Stimulated activated CD8-positive, alpha-beta memory T cell treated with anti-CD3 and anti-CD28 coated beads, Interleukin-7, amount 100 ng/mL, for 4 hours (primary cell): ENCODE data around the gene NMT2.
"Not testable (repeated sequence)": the region's sequence is repeated elsewhere in the genome, so short reads cannot be mapped to it uniquely, and the experiment has no call there.

Source experiments
- DNase-seq, 2 donors: peaks; one replicate each; pipeline ENCODE4 v3.0.0-alpha.2; 2020; ENCODE audit warnings: low read depth in 2 of 2

The NMT2 gene

DNA sequence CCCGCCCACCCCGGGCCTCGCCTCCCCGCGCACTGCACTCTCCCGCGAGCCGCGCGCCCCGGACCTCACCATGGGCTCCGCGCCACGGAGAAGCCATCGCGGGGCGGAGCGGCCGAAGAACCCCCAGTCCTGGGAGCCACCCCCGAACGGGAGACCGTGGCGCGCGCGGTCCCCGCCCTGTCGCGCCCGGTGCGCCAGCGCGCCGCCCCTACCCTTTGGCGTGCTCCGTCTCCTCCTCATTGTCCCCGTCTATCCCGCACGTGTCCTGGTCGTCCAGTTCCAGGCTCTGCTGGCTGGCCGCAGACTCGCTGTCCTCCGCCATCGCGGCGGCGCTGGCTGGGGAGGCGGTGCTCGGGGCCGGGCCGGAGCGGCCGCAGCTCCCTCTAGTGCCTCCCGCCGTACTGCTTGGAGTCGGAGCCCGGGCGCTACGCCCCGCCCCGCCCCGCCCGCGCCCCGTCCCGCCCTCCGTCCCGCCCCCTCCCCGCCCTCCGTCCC lies at the start of gene NMT2:
TSS of gene NMT2 (minus strand) at position 403 of the 495 bp plus-strand sequence. CDS start at position 322, 81 bp downstream.
- DNase-seq = no peak

GRCh38 chr10:15216700-15217099 lies 48.2 kb upstream of the NMT2 start:
- DNase-seq = no peak

- DNase-seq = no peak
Measured at GRCh38 chr10:15214237-15214636, 45.7 kb upstream of the NMT2 start.

DNA sequence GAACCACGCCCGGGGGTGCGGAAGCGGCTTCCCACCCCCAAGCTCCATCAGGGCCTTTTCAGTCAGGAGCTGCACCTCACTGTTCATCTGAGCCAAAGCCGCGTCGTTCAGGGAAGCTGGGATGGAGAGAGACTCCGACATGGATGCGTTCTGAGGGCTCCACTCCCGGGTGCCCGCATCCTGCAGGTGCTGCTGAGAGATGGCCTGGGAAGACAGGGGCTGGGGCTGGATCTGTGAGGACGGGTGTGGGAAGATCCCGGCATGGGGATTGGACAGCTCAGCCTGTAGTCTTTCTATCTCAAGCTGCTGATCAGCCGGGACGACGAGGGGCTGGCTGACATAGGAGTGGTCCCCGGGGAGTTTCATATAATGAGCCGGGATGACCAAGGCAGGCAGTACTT lies 45.0 kb upstream of the NMT2 start:
- DNase-seq = no peak

DNA sequence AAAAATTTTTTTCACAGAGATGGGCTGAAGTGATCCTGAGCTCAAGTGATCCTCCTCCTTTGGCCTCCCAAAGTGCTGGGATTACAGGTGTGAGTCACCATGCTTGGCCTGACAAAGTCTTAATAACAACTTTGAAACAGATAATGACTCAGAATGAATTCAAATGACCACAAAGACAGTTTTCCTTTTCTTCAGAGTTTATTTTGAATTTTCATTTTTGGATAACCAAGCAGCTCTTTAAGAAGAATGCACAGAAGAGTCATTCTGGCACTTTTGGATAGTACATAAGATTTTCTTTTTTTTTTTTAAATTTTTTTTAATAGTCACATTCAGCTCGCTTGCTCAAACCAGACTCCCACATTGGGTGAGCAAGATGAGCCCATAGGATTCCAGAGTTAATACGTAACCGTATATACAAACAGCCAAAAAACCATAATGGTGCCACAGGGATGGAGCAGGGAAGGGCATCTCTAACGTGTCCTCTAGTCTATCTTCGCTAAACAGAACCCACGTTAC lies 43.0 kb upstream of the NMT2 start:
- no peak for DNase-seq

DNA sequence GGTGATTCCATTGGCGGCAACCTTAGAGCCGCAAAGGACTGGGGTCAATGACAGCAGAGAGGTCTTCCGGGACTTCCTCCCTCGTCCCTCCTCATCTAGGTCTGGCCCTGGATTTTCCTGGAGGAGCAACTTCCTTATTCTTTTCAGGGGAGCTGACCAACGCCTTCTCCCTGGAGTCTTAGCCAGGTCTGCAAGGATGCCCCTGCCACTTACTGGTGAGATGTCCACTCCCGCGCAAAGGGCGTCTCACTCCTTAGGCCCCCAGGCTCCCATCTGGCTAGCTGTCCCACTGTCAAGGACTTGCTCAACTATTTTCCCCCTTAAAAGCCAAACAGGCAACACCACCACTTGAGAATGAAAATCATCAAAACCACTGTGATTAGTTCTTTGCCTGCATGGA lies 42.0 kb upstream of the NMT2 start:
- no peak for DNase-seq

DNA sequence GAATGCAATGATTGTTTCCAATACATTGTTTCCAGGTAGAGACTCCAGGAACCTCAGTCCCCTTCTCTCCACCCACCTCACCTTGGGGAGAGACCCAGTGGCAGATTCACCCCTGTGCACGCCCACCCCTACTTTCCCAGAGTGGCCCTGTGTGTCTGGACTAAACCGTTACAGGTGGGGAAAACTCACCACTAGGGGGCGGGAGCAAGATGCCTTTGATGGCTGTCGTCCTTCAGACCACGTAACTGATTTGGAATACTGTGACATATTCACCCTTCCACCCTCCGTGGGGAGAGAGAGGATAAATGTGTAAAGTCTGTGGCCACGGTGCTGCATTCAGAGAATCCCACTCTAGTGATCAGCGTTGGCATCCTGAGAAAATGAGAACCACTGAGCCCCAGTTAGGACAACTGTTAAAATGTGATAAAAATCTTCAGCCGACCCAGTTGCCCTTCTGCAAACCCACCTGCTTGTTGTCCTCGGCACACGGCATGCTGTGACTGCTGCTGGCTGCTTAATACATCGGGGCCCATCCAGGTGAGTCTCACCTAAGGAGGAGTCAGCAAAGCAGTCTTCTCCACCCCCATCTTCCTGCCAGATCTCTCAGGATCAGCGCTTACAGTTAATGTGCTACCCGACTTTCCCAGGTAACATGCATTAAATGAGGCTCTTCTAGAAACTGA lies 41.5 kb upstream of the NMT2 start:
- DNase-seq = peak; percentile 61 to 71

- no peak for DNase-seq
Measured at GRCh38 chr10:15208221-15208620, 39.7 kb upstream of the NMT2 start.

- DNase-seq = not testable (repeated sequence)
Measured at GRCh38 chr10:15207410-15207809, 38.9 kb upstream of the NMT2 start.

GRCh38 chr10:15202639-15203038 lies 34.1 kb upstream of the NMT2 start:
- no peak for DNase-seq

GRCh38 chr10:15202301-15202621 lies 33.8 kb upstream of the NMT2 start:
- DNase-seq = not testable (repeated sequence)

DNA sequence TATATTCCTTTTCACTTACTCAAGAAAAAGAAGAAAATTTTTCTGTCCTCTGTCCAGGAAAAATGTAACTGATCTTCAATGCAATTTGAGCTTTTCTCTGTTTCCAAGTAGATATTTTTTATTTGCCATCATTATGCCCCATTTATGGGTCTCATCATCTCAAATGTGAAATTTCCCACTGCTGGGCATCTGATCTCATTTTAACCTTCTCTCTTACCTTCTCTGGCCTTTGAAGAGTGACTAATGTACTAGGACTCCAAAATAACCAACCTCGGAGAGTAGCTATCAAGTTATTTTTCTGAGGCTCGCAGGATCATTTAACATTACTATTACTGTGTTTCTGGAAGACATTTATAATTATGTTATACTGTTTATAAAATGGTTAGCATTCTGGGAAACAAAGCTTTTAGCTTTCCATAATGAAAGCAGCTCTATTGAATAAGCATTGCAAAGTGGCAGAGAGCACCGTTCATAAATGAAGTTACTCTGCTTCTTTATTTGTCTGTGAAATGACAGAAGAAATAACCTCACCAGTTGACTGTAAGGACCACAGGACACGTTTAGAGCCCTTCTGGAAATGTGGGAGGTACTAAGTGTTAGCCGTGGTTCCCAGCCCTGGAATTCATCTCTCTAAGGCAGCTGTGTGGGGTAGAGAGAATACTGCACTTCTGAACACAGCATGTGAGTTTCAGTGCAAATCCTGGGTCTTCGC lies 33.3 kb upstream of the NMT2 start:
- DNase-seq = no peak

- DNase-seq = no peak
Measured at GRCh38 chr10:15200626-15201025, 32.1 kb upstream of the NMT2 start.

DNA sequence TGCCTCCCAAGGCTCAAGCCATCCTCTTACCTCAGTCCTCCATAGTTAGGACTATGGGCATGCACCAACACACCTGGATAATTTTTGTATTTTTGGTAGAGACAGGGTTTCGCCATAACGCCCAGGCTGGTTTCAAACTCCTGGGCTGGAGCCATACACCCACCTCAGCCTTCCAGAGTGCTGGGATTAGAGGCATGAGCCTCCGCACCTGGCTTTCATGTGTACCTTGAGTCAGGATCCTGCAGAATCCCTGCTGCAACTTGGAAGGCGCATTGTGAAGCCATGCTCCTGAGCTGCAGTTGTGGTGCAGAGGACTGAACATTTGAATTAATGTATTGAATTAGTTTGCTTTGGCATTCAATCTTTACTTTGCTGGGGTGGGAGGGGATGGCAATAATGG lies 29.4 kb upstream of the NMT2 start:
- no peak for DNase-seq

DNA sequence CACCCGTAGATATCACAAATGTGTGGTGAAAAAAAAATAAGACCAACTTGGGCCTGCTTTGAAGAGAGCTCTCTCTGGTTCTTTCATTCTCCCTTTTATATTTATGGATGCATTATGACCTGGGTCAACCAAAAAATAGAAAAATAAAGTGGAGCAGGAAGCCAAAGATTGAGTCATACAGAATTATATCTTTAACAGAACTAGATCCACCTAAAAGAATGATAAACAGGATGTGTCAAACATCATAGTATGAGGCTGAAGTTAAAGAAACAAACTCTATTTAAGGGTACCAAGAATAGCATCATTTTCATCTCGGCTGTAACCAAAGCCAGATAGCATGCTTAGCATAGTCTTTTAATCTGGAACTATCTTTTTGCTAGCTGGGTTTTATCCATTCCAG lies 28.8 kb upstream of the NMT2 start:
- no peak for DNase-seq

GRCh38 chr10:15196021-15196834 lies 27.7 kb upstream of the NMT2 start:
- no peak for DNase-seq

DNA sequence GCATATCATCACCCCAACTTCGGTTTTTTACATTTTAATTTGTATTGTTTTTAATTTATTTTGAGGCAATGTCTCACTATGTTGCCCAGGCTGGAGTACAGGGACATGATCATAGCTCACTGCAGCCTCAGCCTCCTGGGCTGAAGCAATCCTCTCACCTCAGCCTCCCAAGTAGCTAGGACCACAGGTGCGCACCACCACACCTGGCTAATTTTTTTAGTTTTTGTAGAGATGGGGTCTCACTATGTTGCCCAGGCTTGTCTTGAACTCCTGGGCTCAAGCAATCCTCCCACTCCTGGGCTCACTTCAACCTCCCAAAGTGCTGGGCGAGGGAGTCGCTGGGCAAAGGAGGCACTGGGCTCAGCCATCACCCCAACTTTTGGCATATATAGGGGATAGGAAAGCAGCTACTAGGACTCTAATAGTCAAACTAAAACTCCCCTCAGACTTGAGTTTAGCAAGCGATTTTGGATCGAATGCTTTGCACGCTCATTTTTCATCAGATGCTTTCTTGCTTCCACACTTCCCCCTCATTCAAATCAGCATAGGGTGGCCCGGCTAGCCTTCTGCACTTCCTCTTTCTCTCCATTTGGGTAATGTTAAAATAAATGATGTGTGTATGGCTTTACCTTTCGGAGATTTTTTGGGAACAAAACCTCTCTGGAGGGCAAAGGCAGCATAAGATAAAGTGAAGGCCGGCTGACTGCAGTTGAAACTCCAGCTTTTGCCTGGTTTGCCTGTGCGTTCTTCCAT lies 20.8 kb upstream of the NMT2 start:
- no peak for DNase-seq

DNA sequence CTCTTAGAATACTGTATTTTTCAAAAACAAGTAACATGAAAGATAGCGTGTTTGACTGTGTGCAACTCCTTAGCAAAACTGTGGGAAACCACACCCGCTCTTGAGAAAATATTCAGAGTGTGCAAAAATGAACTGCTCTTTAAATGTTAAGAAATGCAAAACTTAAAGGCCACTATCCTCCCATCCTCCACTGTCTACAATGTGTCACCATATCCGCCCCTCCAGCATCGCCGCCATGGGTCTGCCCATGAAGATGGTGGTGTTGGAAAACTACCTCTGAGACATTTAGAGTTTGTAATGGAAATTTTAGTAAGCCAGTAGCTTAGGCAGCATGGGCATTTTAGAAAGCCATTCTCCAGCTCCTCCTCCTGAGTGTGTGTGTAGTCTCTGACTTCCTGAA lies 20.1 kb upstream of the NMT2 start:
- no peak for DNase-seq

DNA sequence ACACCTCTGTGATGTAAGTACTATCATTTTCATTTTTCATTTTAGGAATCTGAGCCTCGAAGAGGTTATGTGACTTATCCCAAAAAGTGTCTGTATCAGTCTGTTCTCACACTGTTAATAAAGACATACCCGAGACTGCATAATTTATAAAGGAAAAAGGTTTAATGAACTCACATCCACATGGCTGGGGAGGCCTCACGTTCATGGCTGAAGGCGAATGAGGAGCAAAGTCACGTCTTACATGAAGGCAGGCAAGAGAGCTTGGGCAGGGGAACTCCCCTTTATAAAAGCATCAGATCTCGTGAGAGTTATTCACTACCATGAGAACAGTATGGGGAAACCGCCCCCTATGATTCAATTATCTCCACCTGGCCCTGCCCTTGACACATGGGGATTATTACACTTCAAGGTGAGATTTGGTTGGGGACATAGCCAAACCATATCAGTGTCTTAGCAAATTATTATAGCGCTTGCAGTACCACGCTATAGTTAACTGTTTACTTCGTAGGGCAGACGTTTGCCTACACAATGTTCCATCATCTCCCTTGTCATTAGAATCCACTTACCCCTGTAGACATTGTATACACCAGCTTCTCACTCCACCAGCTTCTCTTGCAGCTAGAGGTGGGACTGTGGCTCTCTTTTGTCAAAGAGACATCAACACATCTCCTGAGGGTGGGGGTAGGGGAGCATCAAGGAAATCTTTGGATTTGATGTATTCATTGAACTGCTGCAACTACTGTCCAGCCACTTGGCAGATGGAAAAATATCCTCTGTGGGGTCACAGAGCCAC lies 15.4 kb upstream of the NMT2 start:
- no peak for DNase-seq

GRCh38 chr10:15182540-15183207 lies 14.2 kb upstream of the NMT2 start:
- no peak for DNase-seq
